GM23338 (cell line): Measurements from ENCODE around the gene CCDC187. TPM values are rescaled to one million over a fixed set of nuclear protein-coding genes. Genes with fewer than 3 reads are reported as not detected.

Source experiments
- ATAC-seq: fragments of 200-7000 bp; cut with Tn5 transposase; 3 replicates; pipeline ENCODE4 v1.9.1; 2020
- DNase-seq: peaks from one replicate; pipeline ENCODE4 v3.0.0-alpha.2; 2015; ENCODE audit warnings: low spot score
- H2AFZ ChIP-seq: fragments of 200-600 bp; sonication (generic); 2 replicates; pipeline ENCODE4 v1.8.0; 2016; ENCODE audit warnings: antibody characterized with exemption, mild to moderate bottlenecking, moderate library complexity
- H3F3A ChIP-seq: fragments of 200-600 bp; sonication (generic); replicated peaks from 2 replicates; pipeline ENCODE4 v1.8.0; 2017; ENCODE audit warnings: antibody characterized with exemption, mixed run types, low read depth
- H3K27ac ChIP-seq: fragments of 200-600 bp; sonication (generic); 2 replicates; pipeline ENCODE4 v1.6.1; 2016; ENCODE audit warnings: low read depth
- H3K27me3 ChIP-seq: fragments of 200-600 bp; sonication (generic); 2 replicates; pipeline ENCODE4 v1.8.0; 2016; ENCODE audit warnings: mild to moderate bottlenecking, mixed run types, moderate library complexity; ENCODE audit not compliant: insufficient read depth
- H3K36me3 ChIP-seq: fragments of 200-600 bp; sonication (generic); 2 replicates; pipeline ENCODE4 v1.8.0; 2016; ENCODE audit warnings: mild to moderate bottlenecking; ENCODE audit not compliant: insufficient read depth
- H3K4me1 ChIP-seq: fragments of 200-600 bp; sonication (generic); 2 replicates; pipeline ENCODE4 v1.8.0; 2016; ENCODE audit warnings: mild to moderate bottlenecking, moderate library complexity; ENCODE audit not compliant: insufficient read depth
- H3K4me2 ChIP-seq: fragments of 200-600 bp; sonication (generic); 2 replicates; pipeline ENCODE4 v1.7.1; 2017; ENCODE audit warnings: mixed run types
- H3K4me3 ChIP-seq: fragments of 200-600 bp; sonication (generic); 2 replicates; pipeline ENCODE4 v1.6.1; 2016; ENCODE audit warnings: mixed run types
- H3K79me2 ChIP-seq: fragments of 200-600 bp; sonication (generic); replicated peaks from 2 replicates; pipeline ENCODE4 v1.8.0; 2017; ENCODE audit warnings: mild to moderate bottlenecking; ENCODE audit not compliant: insufficient read depth
- H3K9me2 ChIP-seq: fragments of 200-600 bp; sonication (generic); 2 replicates; pipeline ENCODE4 v1.8.0; 2017; ENCODE audit not compliant: insufficient read depth
- H4K20me1 ChIP-seq: fragments of 200-600 bp; sonication (generic); replicated peaks from 2 replicates; pipeline ENCODE4 v1.8.0; 2017; ENCODE audit warnings: mild to moderate bottlenecking; ENCODE audit not compliant: insufficient read depth
- H3K27ac Mint-ChIP-seq: 2 replicates; pipeline ENCODE4 v1.8.0; 2020; ENCODE audit warnings: inconsistent platforms, mild to moderate bottlenecking, moderate library complexity, mixed read lengths
- H3K27me3 Mint-ChIP-seq: 3 replicates; pipeline ENCODE4 v1.8.0; 2022; ENCODE audit warnings: low read depth, mild to moderate bottlenecking, moderate library complexity, mixed read lengths, inconsistent platforms; ENCODE audit not compliant: insufficient read depth, poor library complexity
- H3K36me3 Mint-ChIP-seq: 3 replicates; pipeline ENCODE4 v1.8.0; 2021; ENCODE audit warnings: low read depth, mild to moderate bottlenecking, inconsistent platforms, moderate library complexity, mixed read lengths
- H3K4me1 Mint-ChIP-seq: 3 replicates; pipeline ENCODE4 v1.8.0; 2020; ENCODE audit warnings: mild to moderate bottlenecking, inconsistent platforms, mixed read lengths
- H3K4me3 Mint-ChIP-seq: 3 replicates; pipeline ENCODE4 v1.8.0; 2021; ENCODE audit warnings: moderate library complexity, mild to moderate bottlenecking, inconsistent platforms, mixed read lengths
- H3K9me3 Mint-ChIP-seq: 3 replicates; pipeline ENCODE4 v1.8.0; 2020; ENCODE audit warnings: moderate library complexity, mild to moderate bottlenecking, inconsistent platforms, mixed read lengths
- CREB1 ChIP-seq: fragments of 250-450 bp; sonication (Bioruptor Pico); IDR thresholded peaks from 2 replicates; pipeline ENCODE4 v1.5.0; 2020; ENCODE audit warnings: low read depth, mild to moderate bottlenecking, moderate library complexity
- CTCF ChIP-seq, 2 experiments: fragments of 200-600 bp in 1 of 2; sonication (generic) in 1 of 2; conservative IDR thresholded peaks; 2 replicates each; pipeline versions ENCODE4 v1.5.1 to v1.6.1; 2016 to 2017; ENCODE audit warnings: antibody characterized with exemption in 2 of 2, low read depth in 2 of 2, mild to moderate bottlenecking in 2 of 2, moderate library complexity in 1 of 2
- EZH2 ChIP-seq: fragments of 200-600 bp; sonication (generic); IDR thresholded peaks from one replicate; pipeline ENCODE4 v1.8.0; 2017; ENCODE audit warnings: antibody characterized with exemption, mild to moderate bottlenecking, low read depth; ENCODE audit not compliant: unreplicated experiment
- EZH2phosphoT487 ChIP-seq: fragments of 200-600 bp; sonication (generic); IDR thresholded peaks from one replicate; pipeline ENCODE4 v1.8.1; 2018; ENCODE audit warnings: antibody characterized with exemption; ENCODE audit not compliant: unreplicated experiment
- JUNB ChIP-seq: IDR thresholded peaks from one replicate; pipeline ENCODE4 v1.6.1; 2016; ENCODE audit warnings: antibody characterized with exemption; ENCODE audit not compliant: unreplicated experiment
- NANOG ChIP-seq: IDR thresholded peaks from 2 replicates; pipeline ENCODE4 v1.6.1; 2016; ENCODE audit warnings: antibody characterized with exemption, borderline replicate concordance
- POLR2AphosphoS5 ChIP-seq: IDR thresholded peaks from 2 replicates; pipeline ENCODE4 v1.6.1; 2016; ENCODE audit warnings: antibody characterized with exemption, low read depth
- STAT1 ChIP-seq: IDR thresholded peaks from one replicate; pipeline ENCODE4 v1.6.1; 2016; ENCODE audit warnings: antibody characterized with exemption; ENCODE audit not compliant: unreplicated experiment
- ZNF114 ChIP-seq: fragments of 250-450 bp; sonication (Bioruptor Pico); IDR thresholded peaks from 2 replicates; pipeline ENCODE4 v1.5.0; 2020; ENCODE audit warnings: mild to moderate bottlenecking, moderate library complexity
- ZNF331 ChIP-seq: fragments of 250-450 bp; sonication (Bioruptor Pico); IDR thresholded peaks from 2 replicates; pipeline ENCODE4 v1.5.0; 2020; ENCODE audit warnings: low read depth, mild to moderate bottlenecking, moderate library complexity
- ZNF462 ChIP-seq: fragments of 250-450 bp; sonication (Bioruptor Pico); IDR thresholded peaks from 2 replicates; pipeline ENCODE4 v1.5.0; 2020; ENCODE audit warnings: mild to moderate bottlenecking, moderate library complexity
- polyA plus RNA-seq: library from polyadenylated mRNA; unstranded; fragments of >200 nt; fragmentation: Nextera tagmentation; extraction: Ambion mirVana; gene quantifications from 2 replicates; pipeline ENCODE4 v1.2.1, GENCODE V29; 2016
- total RNA-seq: library from RNA; depleted of rRNA; stranded (reverse); fragments of >200 nt; shearing (Covaris generic); gene quantifications from 2 replicates; pipeline ENCODE4 v1.2.3, GENCODE V29; 2014
- TF ChIP-seq, protein P1 (sequence below): IDR thresholded peaks from one replicate; pipeline ENCODE4 v1.6.1; 2018; ENCODE audit warnings: antibody characterized with exemption; ENCODE audit not compliant: unreplicated experiment
- TF ChIP-seq, protein P2 (sequence below): IDR thresholded peaks from 2 replicates; pipeline ENCODE4 v1.6.1; 2016; ENCODE audit warnings: antibody characterized with exemption

Gene CCDC187
- total and polyA plus RNA-seq, 2 experiments from 2014 or later: 0.14 TPM; not detected in 1

DNA sequence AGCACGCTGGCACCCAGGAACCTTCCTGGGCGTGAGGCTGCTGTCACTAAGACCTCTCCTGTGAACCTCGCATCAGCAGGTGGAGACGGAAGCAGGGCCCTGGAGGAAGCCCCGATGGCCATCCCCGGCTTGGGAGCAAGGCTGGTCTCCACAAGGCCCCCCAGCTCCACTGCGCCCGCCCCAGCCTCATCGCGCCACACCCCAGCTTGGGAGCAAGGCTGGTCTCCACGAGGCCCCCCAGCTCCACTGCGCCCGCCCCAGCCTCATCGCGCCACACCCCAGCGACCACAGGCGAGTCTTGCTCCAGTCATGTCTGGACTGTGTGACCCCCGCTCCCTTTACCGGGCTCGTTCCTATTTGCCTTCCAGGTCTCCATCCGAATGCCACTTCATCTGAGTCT, 69.3 kb downstream of the CCDC187 start:
- Mint-ChIP-seq H3K4me1 (peaks cover 14% of the 10 kb centered on the region), H3K27me3 (peaks cover 7% of the 10 kb centered on the region), H3K36me3 (peaks cover 3% of the 10 kb centered on the region; the same call in 2 of the 3 replicates), H3K27ac (0 out of 2 replicates have a peak overlapping the region, but pooled peaks have one; percentile 34), H3K4me3 (no peak overlapping the region; the same call in 2 of the 3 replicates), H3K9me3 (no peaks in the 10 kb centered on the region)
- TF ChIP-seq EZH2phosphoT487: no peak
- no peak for TF ChIP-seq CREB1 (CRISPR knock-in tag)
- TF ChIP-seq, protein P1, sequence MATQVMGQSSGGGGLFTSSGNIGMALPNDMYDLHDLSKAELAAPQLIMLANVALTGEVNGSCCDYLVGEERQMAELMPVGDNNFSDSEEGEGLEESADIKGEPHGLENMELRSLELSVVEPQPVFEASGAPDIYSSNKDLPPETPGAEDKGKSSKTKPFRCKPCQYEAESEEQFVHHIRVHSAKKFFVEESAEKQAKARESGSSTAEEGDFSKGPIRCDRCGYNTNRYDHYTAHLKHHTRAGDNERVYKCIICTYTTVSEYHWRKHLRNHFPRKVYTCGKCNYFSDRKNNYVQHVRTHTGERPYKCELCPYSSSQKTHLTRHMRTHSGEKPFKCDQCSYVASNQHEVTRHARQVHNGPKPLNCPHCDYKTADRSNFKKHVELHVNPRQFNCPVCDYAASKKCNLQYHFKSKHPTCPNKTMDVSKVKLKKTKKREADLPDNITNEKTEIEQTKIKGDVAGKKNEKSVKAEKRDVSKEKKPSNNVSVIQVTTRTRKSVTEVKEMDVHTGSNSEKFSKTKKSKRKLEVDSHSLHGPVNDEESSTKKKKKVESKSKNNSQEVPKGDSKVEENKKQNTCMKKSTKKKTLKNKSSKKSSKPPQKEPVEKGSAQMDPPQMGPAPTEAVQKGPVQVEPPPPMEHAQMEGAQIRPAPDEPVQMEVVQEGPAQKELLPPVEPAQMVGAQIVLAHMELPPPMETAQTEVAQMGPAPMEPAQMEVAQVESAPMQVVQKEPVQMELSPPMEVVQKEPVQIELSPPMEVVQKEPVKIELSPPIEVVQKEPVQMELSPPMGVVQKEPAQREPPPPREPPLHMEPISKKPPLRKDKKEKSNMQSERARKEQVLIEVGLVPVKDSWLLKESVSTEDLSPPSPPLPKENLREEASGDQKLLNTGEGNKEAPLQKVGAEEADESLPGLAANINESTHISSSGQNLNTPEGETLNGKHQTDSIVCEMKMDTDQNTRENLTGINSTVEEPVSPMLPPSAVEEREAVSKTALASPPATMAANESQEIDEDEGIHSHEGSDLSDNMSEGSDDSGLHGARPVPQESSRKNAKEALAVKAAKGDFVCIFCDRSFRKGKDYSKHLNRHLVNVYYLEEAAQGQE: no peak
- TF ChIP-seq, protein P2, sequence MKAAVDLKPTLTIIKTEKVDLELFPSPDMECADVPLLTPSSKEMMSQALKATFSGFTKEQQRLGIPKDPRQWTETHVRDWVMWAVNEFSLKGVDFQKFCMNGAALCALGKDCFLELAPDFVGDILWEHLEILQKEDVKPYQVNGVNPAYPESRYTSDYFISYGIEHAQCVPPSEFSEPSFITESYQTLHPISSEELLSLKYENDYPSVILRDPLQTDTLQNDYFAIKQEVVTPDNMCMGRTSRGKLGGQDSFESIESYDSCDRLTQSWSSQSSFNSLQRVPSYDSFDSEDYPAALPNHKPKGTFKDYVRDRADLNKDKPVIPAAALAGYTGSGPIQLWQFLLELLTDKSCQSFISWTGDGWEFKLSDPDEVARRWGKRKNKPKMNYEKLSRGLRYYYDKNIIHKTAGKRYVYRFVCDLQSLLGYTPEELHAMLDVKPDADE: no peak
- TF ChIP-seq ZNF114: no peak
- no peak for TF ChIP-seq ZNF331 (CRISPR knock-in tag)
- no peak for TF ChIP-seq CTCF (conservative IDR thresholded peaks at IDR 0.05; ENCODE audit: low read depth in 2 of 2)
- TF ChIP-seq STAT1: no peak
- no peak for TF ChIP-seq JUNB
- TF ChIP-seq NANOG: no peak
- TF ChIP-seq EZH2: no peak
- TF ChIP-seq POLR2AphosphoS5: no peak
- TF ChIP-seq ZNF462: no peak
- Histone ChIP-seq H4K20me1 (peaks cover 35% of the 10 kb centered on the region), H2AFZ (no peak overlapping the region), H3K27me3 (no peaks in the 10 kb centered on the region), H3K9me2 (no peaks in the 10 kb centered on the region), H3K79me2 (peaks cover 80% of the 10 kb centered on the region), H3F3A (no peaks in the 10 kb centered on the region), H3K27ac (no peak overlapping the region), H3K36me3 (no peaks in the 10 kb centered on the region), H3K4me3 (no peak overlapping the region), H3K4me2 (no peak overlapping the region), H3K4me1 (no peaks in the 10 kb centered on the region)
- DNase-seq (no peak), ATAC-seq (no peak)
